Measurements from ENCODE around the gene DNASE1L2.

The DNASE1L2 gene

GRCh38 chr16:2243031-2243528 lies 6.8 kb downstream of the DNASE1L2 start:
- no peak for DNase-seq (ENCODE audit: low read depth)
- TF ChIP-seq, protein P1, sequence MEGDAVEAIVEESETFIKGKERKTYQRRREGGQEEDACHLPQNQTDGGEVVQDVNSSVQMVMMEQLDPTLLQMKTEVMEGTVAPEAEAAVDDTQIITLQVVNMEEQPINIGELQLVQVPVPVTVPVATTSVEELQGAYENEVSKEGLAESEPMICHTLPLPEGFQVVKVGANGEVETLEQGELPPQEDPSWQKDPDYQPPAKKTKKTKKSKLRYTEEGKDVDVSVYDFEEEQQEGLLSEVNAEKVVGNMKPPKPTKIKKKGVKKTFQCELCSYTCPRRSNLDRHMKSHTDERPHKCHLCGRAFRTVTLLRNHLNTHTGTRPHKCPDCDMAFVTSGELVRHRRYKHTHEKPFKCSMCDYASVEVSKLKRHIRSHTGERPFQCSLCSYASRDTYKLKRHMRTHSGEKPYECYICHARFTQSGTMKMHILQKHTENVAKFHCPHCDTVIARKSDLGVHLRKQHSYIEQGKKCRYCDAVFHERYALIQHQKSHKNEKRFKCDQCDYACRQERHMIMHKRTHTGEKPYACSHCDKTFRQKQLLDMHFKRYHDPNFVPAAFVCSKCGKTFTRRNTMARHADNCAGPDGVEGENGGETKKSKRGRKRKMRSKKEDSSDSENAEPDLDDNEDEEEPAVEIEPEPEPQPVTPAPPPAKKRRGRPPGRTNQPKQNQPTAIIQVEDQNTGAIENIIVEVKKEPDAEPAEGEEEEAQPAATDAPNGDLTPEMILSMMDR (IDR thresholded peaks at IDR 0.05; ENCODE audit: low read depth, low read length, missing control alignments), result no peak
- H3K4me3 ChIP-seq (ENCODE audit: low read depth, low read length), result no peak overlapping the region

DNA sequence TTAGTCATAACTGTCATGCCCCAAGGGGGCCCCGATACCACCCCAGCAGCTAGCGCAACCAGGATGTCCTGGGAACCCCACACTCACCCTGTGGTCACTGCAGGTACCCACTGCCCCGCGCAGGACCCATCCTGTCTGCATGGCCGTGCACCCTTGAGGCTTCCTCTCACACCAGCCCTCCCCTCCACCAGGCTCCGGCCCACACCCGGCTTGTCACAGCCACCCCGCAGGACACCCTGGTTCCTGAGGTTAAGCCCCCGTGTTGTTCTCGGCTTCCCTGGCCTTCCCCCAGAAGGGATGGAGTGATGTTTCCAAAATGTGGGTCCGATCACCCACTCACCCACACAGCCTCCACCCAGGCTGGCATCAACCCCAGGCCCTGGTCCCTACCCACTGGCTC lies 7.5 kb downstream of the DNASE1L2 start:
- DNase-seq (ENCODE audit: low read depth), result no peak
- TF ChIP-seq, protein P1 (IDR thresholded peaks at IDR 0.05; ENCODE audit: low read depth, low read length, missing control alignments), result no peak
- no peak overlapping the region for H3K4me3 ChIP-seq (ENCODE audit: low read depth, low read length)

DNA sequence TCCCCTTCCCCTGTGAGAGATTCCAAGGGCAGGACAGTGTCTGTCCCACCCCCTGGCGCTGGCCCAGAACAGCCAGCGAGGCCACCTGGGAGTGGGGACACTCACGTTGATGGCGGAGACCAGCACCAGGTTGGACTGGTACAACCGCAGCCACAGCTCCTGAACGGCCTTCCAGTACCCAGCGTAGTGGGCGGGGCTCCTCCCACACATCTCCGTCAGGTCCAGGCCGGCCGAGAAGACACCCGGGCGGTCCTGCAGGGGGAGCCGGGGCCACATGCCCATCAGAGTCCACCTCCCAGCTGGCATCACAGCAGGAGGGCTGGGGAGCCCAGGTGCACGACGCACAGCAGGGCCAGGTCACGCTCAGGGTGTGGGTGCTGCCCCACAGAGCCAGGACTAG lies 8.1 kb downstream of the DNASE1L2 start:
- DNase-seq (ENCODE audit: low read depth), result no peak
- TF ChIP-seq, protein P1 (IDR thresholded peaks at IDR 0.05; ENCODE audit: low read depth, low read length, missing control alignments), result no peak
- no peak overlapping the region for H3K4me3 ChIP-seq (ENCODE audit: low read depth, low read length)

DNA sequence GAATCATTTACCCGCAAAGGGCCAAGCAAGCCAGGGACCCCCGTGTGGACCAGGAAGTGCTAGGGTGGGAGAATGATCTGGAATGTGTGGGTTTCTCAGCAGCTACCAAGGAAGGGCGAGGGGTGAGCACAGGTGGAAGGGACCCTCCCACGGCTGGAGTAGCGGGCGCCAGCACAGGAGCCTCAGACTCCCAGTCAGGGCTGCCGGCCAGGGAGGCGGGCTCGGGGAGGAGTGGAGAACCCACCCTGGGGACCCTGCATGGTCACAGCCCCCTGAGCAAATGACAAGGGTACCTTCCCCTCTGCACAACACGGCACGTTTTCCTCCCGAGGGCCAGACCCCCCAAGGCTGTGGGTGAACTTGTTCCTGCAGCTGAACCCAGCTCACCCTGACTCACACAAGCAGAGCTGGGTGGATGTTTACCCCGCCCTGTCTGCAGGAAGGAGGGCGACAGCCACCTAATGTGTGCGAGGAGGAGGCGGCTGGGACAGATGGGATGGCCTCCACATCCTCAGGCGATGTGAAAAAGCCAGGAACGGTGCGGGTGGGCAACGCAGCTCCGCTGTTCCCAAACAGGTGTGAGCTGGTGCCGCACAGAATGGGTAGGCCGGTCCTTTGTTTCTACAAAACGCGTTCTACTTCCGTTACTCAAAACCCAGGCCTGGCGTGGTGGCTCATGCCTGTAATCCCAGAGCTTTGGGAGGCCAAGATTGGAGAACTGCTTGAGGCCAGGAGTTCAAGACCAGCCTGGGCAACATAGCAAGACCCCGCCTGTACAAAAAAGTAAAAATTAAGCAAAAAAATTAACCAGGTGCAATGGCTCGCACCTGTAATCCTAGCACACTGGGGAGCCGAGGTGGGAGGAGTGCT lies 8.9 kb downstream of the DNASE1L2 start:
- H3K4me3 ChIP-seq (ENCODE audit: low read depth, low read length), result no peak overlapping the region
- TF ChIP-seq, protein P1 (IDR thresholded peaks at IDR 0.05; ENCODE audit: low read depth, low read length, missing control alignments), result no peak
- no peak for DNase-seq (ENCODE audit: low read depth)

GRCh38 chr16:2246301-2246885 lies 10.1 kb downstream of the DNASE1L2 start:
- TF ChIP-seq, protein P1 (IDR thresholded peaks at IDR 0.05; ENCODE audit: low read depth, low read length, missing control alignments), result no peak
- H3K4me3 ChIP-seq (ENCODE audit: low read depth, low read length), result no peak overlapping the region
- DNase-seq (ENCODE audit: low read depth), result no peak

GRCh38 chr16:2250652-2251295 lies 14.5 kb downstream of the DNASE1L2 start:
- peak; percentile 26 for DNase-seq (ENCODE audit: low read depth)
- peak overlapping the region; percentile 75 for H3K4me3 ChIP-seq (ENCODE audit: low read depth, low read length)

More at GRCh38 chr16:2250652-2251295, 14.5 kb downstream of the DNASE1L2 start:
- TF ChIP-seq, protein P1 (IDR thresholded peaks at IDR 0.05; ENCODE audit: low read depth, low read length, missing control alignments), result no peak
